Measurements from ENCODE around the gene ANKS1B.

ANKS1B gene

GRCh38 chr12:98797200-98797599 lies 1187.5 kb downstream of the ANKS1B start:
- H3K4me3 ChIP-seq (ENCODE audit: control insufficient read depth, low read depth, low read length): no peak overlapping the region
- TF ChIP-seq CTCF (IDR thresholded peaks at IDR 0.05; ENCODE audit: control insufficient read depth, insufficient read depth, low read depth, low read length, missing control alignments): no peak
- no peak for DNase-seq (ENCODE audit: low read depth)

- no peak overlapping the region for H3K4me3 ChIP-seq (ENCODE audit: control insufficient read depth, low read depth, low read length)
- DNase-seq (ENCODE audit: low read depth): no peak
- no peak for TF ChIP-seq CTCF (IDR thresholded peaks at IDR 0.05; ENCODE audit: control insufficient read depth, insufficient read depth, low read depth, low read length, missing control alignments)
Measured at GRCh38 chr12:98796745-98797144, 1188.0 kb downstream of the ANKS1B start.

DNA sequence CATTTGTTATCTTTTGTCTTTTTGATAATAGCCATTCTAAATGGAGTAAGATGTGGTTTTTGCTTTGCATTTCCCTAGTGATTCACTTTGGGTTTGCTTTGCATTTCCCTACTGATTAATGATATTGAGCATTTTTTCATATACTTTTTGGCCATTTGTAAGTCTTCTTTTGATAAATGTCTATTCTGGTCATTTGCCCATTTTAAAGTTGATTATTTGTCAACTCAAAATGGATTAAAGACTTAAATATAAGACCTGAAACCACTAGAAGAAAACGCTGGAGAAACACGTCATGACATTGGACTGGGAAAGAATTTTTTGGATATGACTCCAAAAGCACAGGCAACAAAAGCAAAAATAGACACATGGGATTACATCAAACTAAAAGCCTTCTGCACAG lies 1191.6 kb downstream of the ANKS1B start:
- no peak for TF ChIP-seq CTCF (IDR thresholded peaks at IDR 0.05; ENCODE audit: control insufficient read depth, insufficient read depth, low read depth, low read length, missing control alignments)
- no peak for DNase-seq (ENCODE audit: low read depth)
- no peak overlapping the region for H3K4me3 ChIP-seq (ENCODE audit: control insufficient read depth, low read depth, low read length)

GRCh38 chr12:98791406-98791805 lies 1193.3 kb downstream of the ANKS1B start:
- H3K4me3 ChIP-seq (ENCODE audit: control insufficient read depth, low read depth, low read length): no peak overlapping the region
- no peak for DNase-seq (ENCODE audit: low read depth)
- no peak for TF ChIP-seq CTCF (IDR thresholded peaks at IDR 0.05; ENCODE audit: control insufficient read depth, insufficient read depth, low read depth, low read length, missing control alignments)

- no peak overlapping the region for H3K4me3 ChIP-seq (ENCODE audit: control insufficient read depth, low read depth, low read length)
- DNase-seq (ENCODE audit: low read depth): no peak
- no peak for TF ChIP-seq CTCF (IDR thresholded peaks at IDR 0.05; ENCODE audit: control insufficient read depth, insufficient read depth, low read depth, low read length, missing control alignments)
Measured at GRCh38 chr12:98788396-98788795, 1196.3 kb downstream of the ANKS1B start.

DNA sequence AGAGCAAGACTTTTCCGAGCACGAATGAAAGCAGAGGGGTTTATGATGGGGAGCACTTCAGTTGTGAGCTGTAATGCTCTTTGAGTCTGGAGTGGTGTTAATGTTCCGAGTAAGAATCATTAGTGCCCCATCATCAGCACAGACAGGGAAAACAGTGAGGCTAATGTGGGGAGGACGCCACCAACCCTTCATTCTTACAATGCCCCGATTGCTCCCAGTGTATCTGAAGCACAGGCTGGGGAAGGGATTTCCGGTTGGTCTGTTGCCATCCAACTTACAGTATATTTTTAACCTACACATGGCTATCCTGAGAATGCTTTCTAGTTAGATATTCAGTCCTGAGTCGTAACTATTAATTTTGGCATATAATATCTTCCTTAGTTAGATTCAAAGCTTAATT lies 1198.1 kb downstream of the ANKS1B start:
- TF ChIP-seq CTCF (IDR thresholded peaks at IDR 0.05; ENCODE audit: control insufficient read depth, insufficient read depth, low read depth, low read length, missing control alignments): no peak
- no peak for DNase-seq (ENCODE audit: low read depth)
- H3K4me3 ChIP-seq (ENCODE audit: control insufficient read depth, low read depth, low read length): no peak overlapping the region

DNA sequence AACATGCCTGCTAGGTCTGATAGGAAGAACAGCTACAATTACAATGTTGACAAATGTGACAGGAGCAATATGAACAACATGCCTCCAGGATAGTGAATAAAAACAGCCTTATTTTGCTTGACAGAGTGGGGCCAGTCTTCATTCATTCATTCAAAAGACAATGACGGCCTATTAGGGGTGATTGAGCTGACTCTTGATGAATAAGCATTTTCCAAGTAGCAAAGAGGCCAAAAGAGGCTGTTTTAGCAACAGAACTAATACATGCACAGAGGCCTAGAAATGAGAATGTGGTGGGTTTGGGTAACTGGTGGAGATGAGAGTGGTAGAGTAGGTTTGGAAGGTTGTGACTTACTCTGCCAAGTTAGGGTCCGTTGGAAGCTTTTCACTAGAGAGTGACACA lies 1201.3 kb downstream of the ANKS1B start:
- no peak overlapping the region for H3K4me3 ChIP-seq (ENCODE audit: control insufficient read depth, low read depth, low read length)
- TF ChIP-seq CTCF (IDR thresholded peaks at IDR 0.05; ENCODE audit: control insufficient read depth, insufficient read depth, low read depth, low read length, missing control alignments): no peak
- no peak for DNase-seq (ENCODE audit: low read depth)

Measured in AG09309 (cell line).